NCI-H1417 (cell line): Measurements from ENCODE around the gene ORC3.
A peak's percentile ranks its signal among the peaks of the same experiment; 100 is the strongest.

ENCODE experiments used
- DNase-seq, 3 experiments: peaks; one replicate each; lab custom pipeline; 2025; lab: John Stamatoyannopoulos, UW

ORC3 gene

GRCh38 chr6:87589693-87590416 is at the start of gene ORC3, which contains the start of gene RARS2:
Gene ORC3 (plus strand): TSS chr6:87590135. CDS start chr6:87590169, 34 bp downstream.
Gene RARS2 (minus strand): TSS chr6:87589987. CDS start chr6:87589957, 30 bp downstream.
- DNase-seq: peak; percentile 93 to 96 (median 93)

DNA sequence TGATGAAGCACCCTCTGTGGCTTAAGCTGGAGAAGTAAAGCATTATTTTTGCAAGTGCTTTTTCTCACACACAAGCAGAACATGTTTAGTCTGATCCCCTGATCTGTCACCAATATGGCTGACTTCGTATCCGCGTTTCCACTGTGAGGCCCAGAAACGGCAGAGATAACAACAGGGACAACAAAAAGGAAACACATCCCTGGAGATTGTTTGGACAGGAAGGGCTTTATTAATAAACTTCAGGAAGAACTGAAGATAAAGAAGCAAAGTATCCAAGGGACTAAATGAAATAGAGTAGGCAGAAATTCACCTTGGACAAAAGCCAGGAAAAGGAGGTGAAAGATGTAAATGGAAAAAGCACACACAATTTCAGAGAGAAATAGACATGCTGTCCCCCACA is 49.4 kb upstream of the ORC3 start:
- DNase-seq: no peak

GRCh38 chr6:87541041-87541440 is 48.9 kb upstream of the ORC3 start:
- no peak for DNase-seq

DNA sequence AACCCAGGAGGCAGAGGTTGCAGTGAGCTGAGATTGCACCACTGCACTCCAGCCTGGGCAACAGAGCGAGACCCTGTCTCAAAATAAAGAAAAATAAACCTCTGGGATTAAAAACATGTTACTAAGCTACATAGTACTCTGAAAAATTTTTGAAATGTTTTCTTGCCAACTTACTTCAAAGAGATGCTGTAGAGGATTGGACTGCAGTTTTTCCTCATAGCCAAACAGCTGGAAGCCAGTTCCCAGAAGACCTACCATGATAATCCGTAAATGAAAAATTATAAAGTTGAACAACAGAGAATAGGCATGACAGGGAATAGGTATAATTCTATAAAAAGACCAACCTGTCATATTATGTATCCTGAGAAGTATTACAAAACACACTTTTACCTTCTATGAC is 48.2 kb upstream of the ORC3 start:
- DNase-seq: no peak

DNA sequence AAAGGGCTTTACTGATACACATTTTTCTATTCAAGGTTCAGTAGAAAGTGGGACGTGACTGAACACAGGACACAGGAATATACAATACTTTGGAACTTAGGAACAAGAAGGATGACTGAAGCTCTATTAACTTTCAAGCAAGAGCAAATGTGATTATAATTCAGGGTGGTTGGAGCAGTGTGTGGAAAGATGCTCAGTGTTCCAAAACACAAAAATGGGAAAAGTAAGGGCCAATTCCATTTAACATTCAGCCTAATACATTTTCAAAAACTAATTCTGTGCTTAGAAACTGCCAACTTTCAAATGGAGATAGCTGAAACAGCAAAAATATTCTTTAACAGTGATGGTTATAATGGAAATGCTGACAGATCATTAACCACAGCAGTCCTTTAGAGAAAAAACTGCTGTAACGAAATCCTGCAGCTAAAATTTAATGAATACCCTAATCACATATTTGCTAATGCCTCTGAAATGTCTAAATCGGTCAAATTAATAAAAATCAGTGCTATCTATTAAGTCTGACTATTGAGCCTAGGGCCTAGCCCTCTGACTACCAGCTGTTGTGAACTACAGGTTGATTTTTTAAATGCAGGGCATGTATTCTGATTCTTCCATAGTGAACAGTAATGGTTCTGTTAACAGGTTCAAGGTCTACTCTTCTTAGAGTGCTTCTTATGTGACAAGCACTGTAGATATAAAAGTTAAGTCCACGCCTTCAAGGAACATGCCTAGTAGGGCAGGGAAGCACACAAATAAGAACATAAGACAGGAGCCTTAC is 46.0 kb upstream of the ORC3 start:
- DNase-seq: no peak

DNA sequence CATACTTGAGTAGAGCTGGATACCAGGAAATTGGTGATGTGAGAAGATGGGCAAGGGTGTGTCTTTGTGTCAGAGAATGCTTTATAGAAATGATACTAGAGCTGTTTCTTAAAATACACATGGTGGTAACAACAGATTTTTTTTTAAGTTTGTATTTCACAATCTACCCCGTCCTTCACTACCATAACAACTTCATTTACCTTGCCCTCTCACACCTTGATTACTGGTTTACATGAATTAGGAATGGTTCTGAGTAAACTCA is 45.5 kb upstream of the ORC3 start:
- DNase-seq: no peak

DNA sequence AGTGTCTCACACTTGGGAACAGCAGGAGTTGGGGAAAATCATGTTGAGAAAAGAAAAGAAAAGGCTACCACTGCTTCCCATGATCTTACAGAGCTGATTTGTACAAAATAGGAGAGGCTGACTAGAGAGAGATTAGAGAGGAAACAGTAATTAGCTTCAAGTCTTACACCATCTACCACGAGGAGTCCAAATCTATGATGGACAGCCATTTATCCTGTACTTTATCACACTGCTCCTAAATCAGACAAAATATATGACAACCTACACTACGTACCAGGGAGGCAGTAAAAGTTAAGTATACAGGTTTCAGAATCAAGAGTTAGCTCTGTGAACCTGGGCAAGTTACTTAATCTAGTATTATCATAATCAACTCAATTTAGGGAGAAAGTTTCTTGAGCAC is 38.1 kb upstream of the ORC3 start:
- no peak for DNase-seq

DNA sequence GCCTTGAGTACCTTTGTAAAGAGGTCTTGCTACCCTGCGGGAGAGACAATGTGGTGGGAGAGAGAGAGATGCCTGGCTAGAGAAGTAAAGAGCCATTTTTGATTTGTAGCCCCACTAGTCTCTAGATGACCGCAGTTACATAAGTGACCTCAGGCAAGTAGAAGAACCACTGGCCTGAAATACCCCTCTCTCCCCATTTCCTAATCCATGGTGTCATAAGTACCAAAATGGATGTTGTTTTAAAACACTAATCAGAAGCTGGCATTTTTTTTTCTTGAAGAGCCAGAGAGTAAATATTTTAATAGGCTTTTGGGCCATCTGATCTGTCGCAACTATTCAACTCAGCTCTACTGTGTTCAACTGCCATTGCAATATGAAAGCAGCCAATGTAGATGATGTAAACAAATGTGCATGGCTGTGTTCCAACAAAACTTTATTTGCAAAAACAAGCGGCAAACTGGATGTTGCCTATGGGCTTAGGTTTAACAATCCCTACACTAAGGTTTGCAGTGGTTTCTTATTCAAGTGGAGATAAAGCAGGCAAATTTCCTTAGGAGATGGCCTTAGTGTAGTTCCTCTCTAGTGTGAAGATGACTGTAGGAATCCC is 36.7 kb upstream of the ORC3 start:
- no peak for DNase-seq

DNA sequence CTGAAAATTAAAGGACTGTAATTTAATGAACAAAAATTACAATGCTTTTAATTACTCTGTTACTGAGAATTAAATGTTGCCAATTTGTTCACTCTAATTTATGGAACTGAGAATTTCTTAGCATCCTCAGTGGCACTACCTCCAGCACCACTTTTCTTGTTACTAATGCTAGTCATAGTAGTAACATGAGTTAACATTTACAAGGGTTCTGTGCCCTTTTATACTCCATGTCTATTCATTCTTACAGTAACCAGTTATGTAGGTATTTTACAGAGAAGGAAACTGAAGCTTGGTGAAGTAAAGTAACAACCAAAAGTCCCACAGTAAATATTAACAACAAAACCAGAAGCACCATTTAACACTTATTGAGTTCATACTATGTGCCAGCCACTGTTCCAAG is 34.4 kb upstream of the ORC3 start:
- no peak for DNase-seq

GRCh38 chr6:87558446-87558845 is 31.5 kb upstream of the ORC3 start:
- DNase-seq: peak in 1 of 3 experiments; percentile 4

GRCh38 chr6:87561017-87561416 is 28.9 kb upstream of the ORC3 start:
- no peak for DNase-seq

- no peak for DNase-seq
Measured at GRCh38 chr6:87572021-87572420, 17.9 kb upstream of the ORC3 start.

DNA sequence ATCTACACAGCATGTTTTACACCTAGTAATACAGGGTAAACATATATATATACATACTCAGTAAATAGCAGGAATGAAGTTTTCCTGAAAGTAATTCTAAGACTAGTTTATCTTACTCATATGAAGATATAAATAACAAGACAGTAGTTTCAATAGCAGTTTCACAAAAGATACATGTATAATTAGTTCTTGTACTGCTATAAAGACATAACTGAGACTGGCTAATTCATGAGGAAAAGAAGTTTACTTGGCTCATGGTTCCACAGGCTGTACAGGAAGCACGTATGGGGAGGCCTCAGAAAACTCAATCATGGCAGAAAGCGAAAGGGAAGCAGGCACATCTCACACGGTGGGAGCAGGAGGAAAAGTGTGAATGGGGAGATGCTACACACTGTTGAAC is 17.1 kb upstream of the ORC3 start:
- no peak for DNase-seq

DNA sequence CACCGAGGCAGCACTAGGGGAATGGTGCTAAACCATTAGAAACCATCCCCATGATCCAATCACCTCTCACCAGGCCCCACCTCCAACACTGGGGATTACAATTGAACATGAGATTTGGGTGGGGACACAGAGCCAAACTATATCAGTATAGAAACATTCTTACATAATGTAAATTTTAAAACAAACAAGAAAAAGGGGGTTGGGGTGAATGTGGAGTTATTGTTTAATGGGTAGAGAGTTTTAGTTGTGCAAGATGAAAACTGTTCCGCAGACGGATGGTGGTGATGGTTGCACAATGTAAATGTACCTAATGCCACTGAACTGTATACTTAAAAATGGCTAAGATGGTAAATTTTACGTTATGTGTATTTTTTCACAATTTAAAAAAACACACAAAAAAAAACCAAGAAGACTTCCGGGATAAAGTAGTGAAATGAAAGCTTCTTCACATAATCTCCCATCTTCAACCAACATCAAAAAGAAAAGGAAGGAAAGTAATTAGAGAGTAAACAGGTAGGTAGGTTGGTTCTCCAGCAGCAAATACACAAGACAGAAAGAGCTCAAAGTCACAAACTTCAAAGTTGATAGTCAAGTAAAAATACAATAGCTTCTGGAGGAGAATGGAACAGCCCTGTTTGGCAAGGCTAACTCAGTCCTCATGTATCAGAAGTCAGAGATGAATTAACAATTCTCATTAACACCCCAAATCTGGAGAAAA is 16.5 kb upstream of the ORC3 start:
- no peak for DNase-seq

DNA sequence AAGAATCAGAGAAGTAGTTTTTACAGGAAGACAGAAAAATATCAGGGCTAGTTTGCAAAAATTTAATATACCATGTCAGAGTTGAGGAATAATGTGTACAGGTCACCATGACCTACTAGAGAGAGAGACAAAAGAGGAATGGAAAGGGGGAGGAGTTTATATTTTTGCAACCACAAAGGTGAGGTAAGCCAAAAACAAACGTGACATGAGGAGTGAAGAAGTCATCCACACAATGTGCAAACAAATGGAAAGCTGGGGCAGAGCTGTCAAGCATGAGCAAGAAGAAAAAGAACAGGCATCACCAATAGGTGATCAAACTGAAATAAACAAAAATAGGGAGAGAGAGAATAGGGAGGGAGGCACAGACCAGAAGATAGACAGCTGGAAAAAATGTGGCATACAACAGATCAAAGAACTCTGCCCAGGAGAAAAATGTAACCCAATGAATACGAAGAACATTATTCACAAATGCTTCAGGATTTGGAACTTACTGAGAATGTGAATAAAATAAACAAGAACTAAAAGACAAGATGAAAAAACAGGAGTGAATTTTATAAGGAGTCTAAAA is 15.6 kb upstream of the ORC3 start:
- peak in 1 of 3 experiments; percentile 23 for DNase-seq

DNA sequence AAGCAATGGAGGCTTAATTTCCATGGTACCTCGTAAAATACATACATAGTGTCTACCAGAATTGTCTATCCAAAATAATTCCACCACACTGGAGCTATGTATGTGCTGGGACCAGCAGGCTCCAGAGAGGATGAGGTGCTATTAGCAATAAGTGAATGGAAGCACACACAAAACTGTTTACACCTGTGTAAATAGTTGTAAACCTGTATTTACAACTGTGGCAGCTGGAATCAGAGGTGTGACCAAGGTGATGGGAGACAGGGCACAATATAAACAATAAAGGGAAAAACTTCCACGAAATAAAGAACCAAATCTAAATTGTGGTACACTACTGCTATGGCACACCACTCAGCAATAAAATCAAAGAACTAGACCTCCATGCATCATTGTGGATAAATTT is 14.5 kb upstream of the ORC3 start:
- peak in 2 of 3 experiments; percentile 2 to 28 for DNase-seq

DNA sequence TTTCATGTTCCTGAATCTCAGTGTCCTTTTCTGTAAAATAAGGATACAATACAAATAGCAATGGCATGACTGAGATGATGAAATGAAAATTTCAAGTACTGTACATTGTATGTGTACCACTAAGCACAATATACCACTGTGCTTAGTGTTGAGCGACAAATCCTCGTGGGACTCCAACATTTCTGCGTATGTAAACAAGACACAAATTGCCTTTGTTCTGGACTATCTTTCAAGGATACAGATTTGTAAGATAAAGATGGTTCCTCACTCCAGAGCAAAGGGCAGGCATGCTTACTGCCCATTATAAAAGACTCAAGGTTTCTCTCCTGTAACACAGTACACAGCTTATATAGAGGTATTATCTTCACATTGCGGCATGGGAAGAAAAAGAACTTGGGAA is 6.1 kb upstream of the ORC3 start:
- no peak for DNase-seq

DNA sequence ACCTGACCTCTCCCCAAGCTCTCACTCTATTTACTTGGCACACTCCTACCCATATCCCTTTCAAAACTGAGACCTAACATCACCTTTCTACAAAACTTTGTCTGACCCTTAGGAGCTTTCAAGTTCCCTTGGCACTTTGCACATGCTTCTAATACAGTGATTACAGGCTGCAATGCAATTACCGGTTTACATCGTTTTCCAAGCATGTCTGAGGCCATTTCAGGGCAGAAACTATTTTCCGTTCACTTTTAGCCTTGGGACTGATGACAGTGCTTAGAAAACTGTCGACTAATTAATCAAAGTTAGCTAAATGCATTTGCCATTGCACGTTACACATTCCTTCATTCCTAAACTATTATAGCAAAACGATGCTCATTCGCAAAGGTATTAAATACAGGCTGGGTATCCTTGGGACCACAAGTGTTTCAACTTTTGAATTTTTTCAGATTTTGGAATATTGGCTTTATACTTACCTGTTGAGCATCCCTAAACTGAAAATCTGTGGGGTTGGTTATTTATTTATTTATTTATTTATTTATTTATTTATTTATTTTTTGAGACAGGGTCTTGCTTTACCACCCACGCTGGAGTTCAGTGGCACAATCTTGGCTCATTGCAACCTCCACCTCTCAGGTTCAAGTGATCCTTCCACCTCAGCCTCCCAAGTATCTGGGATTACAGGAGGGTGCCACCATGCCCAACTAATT is 3.4 kb upstream of the ORC3 start:
- no peak for DNase-seq

- peak in 1 of 3 experiments; percentile 2 for DNase-seq
Measured at GRCh38 chr6:87588756-87589407, 1.1 kb upstream of the ORC3 start.

DNA sequence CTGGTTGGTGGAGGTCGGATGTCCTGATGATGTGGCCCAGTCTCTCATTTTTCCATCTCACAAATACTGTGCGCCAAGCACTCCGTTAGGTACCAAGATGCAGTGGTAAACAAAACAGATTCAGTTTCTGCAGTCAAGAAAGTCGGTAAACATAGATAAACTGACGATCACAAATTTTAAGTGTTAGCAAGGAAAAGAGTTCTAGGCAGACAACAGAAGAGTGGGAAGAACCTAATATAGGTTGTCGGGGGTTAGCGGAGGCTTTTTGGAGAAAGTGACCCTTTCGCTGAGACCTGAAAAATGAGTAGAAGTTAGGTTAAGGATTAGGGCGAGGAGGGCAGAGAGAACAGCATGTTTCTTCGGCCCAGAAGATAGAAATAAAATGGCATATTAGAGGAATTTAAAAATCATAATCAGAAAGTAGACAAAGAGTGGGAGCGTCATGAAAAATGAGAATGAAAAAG is 514 bp downstream of the ORC3 start:
- DNase-seq: no peak

DNA sequence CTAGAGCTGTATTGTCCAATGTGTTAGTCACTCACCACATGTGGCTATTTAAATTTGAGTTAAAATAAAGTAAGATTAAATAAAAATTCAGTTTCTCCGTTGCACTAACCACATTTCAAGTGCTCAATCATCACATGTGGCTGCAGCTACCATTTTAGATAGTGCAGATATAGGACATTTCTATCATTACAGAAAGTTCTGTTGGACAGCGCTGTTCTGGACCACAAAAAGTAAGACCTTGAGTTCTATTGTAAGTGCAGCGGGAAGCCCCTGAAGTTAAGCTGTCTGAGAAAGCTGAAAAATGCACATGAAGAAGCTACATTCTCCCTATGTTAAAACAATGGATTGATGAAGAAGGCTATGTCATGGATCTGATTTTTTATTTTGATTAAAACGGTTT is 1.1 kb downstream of the ORC3 start:
- DNase-seq: no peak
